Activated CD4-positive, alpha-beta T cell treated with anti-CD3 and anti-CD28 coated beads, Interleukin-2, amount 10 ng/mL, durations not matched to agents 7 days and 5 days (primary cell): ENCODE data around the gene CREM. TPM values are rescaled to one million over a fixed set of nuclear protein-coding genes. Genes with fewer than 3 reads are reported as not detected.

ENCODE experiments used
- CTCF ChIA-PET: fragments of 350-600 bp; sonication (Branson Sonifier 250); formaldehyde crosslinking; loops from one replicate; lab custom pipeline; 2021; ENCODE audit warnings: antibody characterized with exemption; lab: Charles Lee
- POLR2A ChIA-PET: fragments of 350-600 bp; sonication (Branson Sonifier 250); formaldehyde crosslinking; loops from one replicate; lab custom pipeline; 2021; ENCODE audit warnings: antibody characterized with exemption; lab: Charles Lee
- DNase-seq: peaks from one replicate; pipeline ENCODE4 v3.0.0-alpha.2; 2020
- H3K27ac Mint-ChIP-seq: one replicate; pipeline ENCODE4 v1.8.0; 2021; ENCODE audit warnings: mild to moderate bottlenecking, moderate library complexity, mixed read lengths
- H3K27me3 Mint-ChIP-seq: one replicate; pipeline ENCODE4 v1.8.0; 2021; ENCODE audit warnings: mixed read lengths
- H3K36me3 Mint-ChIP-seq: one replicate; pipeline ENCODE4 v1.8.0; 2021; ENCODE audit warnings: low read depth, mixed read lengths
- H3K4me1 Mint-ChIP-seq: one replicate; pipeline ENCODE4 v1.8.0; 2021; ENCODE audit warnings: mixed read lengths
- H3K4me3 Mint-ChIP-seq: one replicate; pipeline ENCODE4 v1.8.0; 2021; ENCODE audit warnings: mild to moderate bottlenecking, moderate library complexity, mixed read lengths
- H3K9me3 Mint-ChIP-seq: one replicate; pipeline ENCODE4 v1.8.0; 2021; ENCODE audit warnings: mixed read lengths
- total RNA-seq, 2 experiments: library from RNA; stranded (reverse); gene quantifications; one replicate each; pipeline ENCODE4 v1.2.3, GENCODE V29; 2021

Gene CREM
- total RNA-seq, 2 experiments from 2014 or later, result 48.7 to 51.6 TPM

DNA sequence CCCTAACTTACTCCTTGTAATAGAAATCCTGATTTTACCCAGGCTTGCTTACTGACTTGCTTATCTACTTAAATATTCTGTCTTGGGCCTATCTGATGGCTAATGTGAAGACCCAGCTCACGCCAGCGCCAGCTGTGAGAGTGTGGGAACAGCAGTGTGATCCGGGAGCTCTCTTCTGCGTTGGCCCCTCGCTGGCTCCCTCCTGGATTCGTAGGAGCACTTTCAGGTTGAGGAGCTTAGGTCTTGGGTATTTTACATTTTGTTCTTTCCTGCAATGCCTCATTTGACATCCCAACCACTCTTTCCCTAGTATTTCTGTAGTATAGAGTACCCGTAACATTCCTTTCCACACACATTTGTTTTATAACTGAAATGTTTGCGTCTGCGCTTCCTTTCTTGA, 51.7 kb downstream of the CREM start:
- peaks cover 23% of the 10 kb centered on the region for H3K36me3 Mint-ChIP-seq
- no peak overlapping the region for H3K27ac Mint-ChIP-seq
- no peak overlapping the region for H3K4me3 Mint-ChIP-seq
- H3K9me3 Mint-ChIP-seq, result no peaks in the 10 kb centered on the region
- H3K27me3 Mint-ChIP-seq, result no peaks in the 10 kb centered on the region
- DNase-seq, result no peak
- peaks cover 1% of the 10 kb centered on the region for H3K4me1 Mint-ChIP-seq
- ChIA-PET POLR2A (no interaction called here), CTCF (interaction anchor here (0.8 to 2.8 kb wide), 3 partner anchors 13 to 20 kb away, joined by 3 to 11 read pairs (median 6); no protein-coding TSS in a partner anchor)

DNA sequence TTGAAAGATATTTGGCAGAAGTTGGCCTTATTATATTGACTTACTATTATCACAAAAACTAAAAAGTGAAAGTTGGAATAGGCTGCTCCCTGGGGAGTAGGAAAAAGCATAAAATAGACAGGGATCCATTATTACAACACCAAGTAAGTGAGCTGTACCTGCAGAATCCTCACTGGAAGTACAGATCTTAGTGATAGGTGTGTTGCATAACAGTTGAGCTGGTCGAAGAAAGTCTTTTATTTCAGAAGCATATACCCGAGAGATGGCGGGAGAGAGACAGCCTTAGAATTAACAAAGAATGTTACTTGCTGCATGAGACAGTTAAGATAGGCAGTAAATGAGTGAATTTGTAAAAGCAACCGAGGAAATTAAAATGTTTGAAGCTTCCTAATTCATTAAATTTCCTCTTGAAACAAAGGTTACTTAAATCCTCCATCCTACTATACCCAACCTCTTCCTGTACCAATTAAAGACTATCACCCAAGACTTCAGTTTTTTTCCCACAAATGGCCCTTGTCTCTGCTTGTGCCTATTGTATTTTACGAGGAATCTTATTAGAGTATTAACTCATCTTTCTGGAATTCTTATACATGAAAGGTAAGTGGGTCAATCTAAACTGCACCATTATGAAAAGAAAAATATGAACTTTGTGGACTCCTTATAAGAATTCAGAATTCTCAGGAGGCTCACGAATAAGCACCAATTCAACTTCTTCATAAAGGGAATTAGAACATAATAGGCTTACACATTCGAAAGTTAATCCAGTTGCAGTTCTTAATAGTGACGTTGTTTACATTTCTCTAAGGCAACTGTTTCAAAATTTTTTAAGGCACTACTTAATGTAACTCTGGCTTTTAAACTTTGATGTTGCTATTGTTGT, 56.2 kb downstream of the CREM start:
- Mint-ChIP-seq H3K4me1 (peaks cover 7% of the 10 kb centered on the region), H3K36me3 (peaks cover 16% of the 10 kb centered on the region), H3K4me3 (no peak overlapping the region), H3K27ac (no peak overlapping the region), H3K9me3 (no peaks in the 10 kb centered on the region), H3K27me3 (no peaks in the 10 kb centered on the region)
- POLR2A ChIA-PET, result no interaction called here
- DNase-seq, result no peak
- CTCF ChIA-PET, result interaction anchor here (2.1 to 3.1 kb wide), 2 partner anchors 9 to 13 kb away, joined by 5 to 16 read pairs; no protein-coding TSS in a partner anchor

DNA sequence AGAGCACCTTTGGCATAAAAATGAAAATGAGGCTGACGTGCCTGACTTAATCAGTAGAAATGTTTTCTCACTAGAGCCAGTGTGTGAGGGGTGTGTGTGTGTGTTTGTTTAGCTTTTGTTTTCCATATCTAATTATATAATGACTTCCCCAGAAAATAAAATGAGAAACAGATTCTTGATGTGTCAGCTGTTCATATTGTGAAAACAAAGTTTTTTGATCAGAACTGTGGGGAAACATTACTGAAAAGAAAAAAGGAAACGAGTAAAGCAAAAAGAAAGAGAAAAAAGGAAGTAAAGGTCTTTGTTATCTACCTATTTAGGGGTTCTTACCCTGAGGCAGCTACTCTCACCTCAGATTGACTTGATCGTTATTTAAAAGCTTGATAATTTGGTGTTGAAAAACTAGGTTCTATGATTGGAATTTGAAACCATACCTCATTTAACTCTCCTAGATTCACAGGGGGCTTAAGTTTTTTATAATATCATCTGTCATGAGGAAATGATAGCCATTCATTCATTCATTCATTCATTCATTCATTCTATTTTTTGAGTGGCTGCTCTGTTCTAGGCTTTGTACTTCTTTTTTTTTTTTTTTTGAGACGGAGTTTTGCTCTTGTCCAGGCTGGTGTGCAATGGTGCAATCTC, 58.0 kb downstream of the CREM start:
- ChIA-PET POLR2A (no interaction called here), CTCF (interaction anchor here (2.2 to 3.1 kb wide), 2 partner anchors 11 to 33 kb away, joined by 4 to 16 read pairs; no protein-coding TSS in a partner anchor)
- H3K4me3 Mint-ChIP-seq, result no peak overlapping the region
- H3K36me3 Mint-ChIP-seq, result peaks cover 13% of the 10 kb centered on the region
- peaks cover 7% of the 10 kb centered on the region for H3K4me1 Mint-ChIP-seq
- no peaks in the 10 kb centered on the region for H3K27me3 Mint-ChIP-seq
- H3K27ac Mint-ChIP-seq, result peak overlapping the region; percentile 9
- no peaks in the 10 kb centered on the region for H3K9me3 Mint-ChIP-seq
- DNase-seq, result no peak

DNA sequence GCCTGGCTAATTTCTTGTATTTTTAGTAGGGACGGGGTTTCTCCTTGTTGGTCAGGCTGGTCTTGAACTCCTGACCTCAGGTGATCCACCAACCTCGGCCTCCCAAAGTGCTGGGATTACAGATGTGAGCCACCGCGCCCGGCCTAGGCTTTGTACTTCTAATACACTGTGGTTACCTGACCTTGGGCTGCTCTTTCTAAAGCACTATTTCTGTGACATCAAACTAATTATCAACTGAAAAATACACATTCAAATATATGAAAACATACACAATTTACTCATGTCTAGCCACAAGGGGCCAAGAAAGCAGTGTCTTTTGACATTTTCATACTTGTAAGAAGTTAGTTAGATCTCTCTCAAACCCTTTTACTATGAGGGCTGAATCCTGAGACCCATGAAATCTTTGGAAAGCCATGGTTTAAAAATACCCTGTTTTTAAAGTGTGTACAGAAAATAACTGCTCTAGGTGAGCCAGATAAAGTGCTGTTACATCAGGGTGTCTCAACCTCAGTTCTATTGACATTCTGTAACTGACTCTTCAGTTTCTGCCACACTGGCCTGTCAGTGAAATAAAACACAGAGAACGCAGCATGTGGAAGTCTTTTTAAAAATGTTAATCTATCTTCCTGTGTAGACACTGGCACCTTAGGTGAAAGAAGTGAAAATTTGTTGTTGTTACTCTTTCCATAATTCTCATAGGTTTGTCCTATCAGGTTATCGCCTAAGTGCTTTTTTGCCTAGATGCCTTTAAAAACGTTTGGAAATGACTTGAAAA, 58.8 kb downstream of the CREM start:
- Mint-ChIP-seq H3K36me3 (peaks cover 13% of the 10 kb centered on the region), H3K27ac (no peak overlapping the region), H3K4me1 (peaks cover 7% of the 10 kb centered on the region), H3K9me3 (no peaks in the 10 kb centered on the region), H3K4me3 (no peak overlapping the region), H3K27me3 (no peaks in the 10 kb centered on the region)
- DNase-seq, result no peak
- POLR2A ChIA-PET, result no interaction called here
- CTCF ChIA-PET, result interaction anchor here (0.8 to 2.6 kb wide), 3 partner anchors 10 to 59 kb away, joined by 3 to 15 read pairs (median 4); partner anchors contain the start of gene CREM

DNA sequence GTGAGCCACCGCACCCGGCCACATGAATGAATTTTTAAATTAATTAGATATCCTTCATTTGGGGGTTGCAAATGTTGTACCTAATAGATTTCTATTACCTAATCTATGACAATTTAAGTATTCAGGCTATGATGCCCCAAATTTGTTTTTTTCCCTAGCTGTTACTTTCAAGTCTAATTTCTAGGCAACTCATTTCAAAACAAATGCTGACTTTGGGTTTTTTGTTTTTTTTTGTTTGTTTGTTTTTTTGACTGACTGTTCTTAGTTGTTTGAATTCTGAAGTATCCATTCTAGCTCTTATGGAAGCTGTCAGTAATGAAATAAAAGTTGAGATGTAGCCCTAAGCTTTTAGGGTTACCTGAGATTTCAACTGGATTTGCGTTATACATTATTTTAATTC, 62.3 kb downstream of the CREM start:
- Mint-ChIP-seq H3K9me3 (no peaks in the 10 kb centered on the region), H3K4me3 (no peak overlapping the region), H3K4me1 (peaks cover 32% of the 10 kb centered on the region), H3K27ac (no peak overlapping the region), H3K27me3 (no peaks in the 10 kb centered on the region), H3K36me3 (peaks cover 21% of the 10 kb centered on the region)
- POLR2A ChIA-PET, result no interaction called here
- no peak for DNase-seq
- CTCF ChIA-PET, result interaction anchor here (1.0 kb wide), 1 partner anchor 17 kb away, joined by 4 read pairs; no protein-coding TSS in a partner anchor

DNA sequence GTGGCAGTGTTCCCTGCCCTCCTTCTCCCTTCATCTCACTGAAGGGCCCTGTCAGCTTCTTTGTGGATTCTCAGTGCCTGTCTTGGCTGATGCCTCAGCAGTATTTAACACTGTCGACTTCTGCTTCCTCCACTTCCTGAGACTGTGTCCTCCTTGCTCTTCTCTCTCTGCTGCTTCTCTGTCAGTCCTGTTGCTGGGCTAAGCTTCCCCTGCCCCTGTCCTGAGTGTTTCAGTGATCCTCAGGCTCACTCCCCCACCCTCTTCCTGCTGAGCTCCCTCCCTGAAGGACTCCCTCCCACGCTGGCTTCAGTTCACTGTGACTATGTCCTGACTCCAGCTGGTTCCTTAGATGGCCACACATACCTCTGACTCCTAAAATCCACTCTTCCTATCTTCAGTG, 64.9 kb downstream of the CREM start:
- H3K27ac Mint-ChIP-seq, result peak overlapping the region; percentile 79
- POLR2A ChIA-PET, result interaction anchor here (0.8 kb wide), 1 partner anchor 25 kb away, joined by 4 read pairs; no protein-coding TSS in a partner anchor
- no peaks in the 10 kb centered on the region for H3K9me3 Mint-ChIP-seq
- H3K4me1 Mint-ChIP-seq, result peaks cover 44% of the 10 kb centered on the region
- peaks cover 21% of the 10 kb centered on the region for H3K36me3 Mint-ChIP-seq
- no peak for DNase-seq
- H3K27me3 Mint-ChIP-seq, result no peaks in the 10 kb centered on the region
- CTCF ChIA-PET, result interaction anchor here (0.6 to 14.2 kb wide), 13 partner anchors 8 to 67 kb away, joined by 3 to 130 read pairs (median 4); partner anchors contain the start of gene CREM
- H3K4me3 Mint-ChIP-seq, result no peak overlapping the region

DNA sequence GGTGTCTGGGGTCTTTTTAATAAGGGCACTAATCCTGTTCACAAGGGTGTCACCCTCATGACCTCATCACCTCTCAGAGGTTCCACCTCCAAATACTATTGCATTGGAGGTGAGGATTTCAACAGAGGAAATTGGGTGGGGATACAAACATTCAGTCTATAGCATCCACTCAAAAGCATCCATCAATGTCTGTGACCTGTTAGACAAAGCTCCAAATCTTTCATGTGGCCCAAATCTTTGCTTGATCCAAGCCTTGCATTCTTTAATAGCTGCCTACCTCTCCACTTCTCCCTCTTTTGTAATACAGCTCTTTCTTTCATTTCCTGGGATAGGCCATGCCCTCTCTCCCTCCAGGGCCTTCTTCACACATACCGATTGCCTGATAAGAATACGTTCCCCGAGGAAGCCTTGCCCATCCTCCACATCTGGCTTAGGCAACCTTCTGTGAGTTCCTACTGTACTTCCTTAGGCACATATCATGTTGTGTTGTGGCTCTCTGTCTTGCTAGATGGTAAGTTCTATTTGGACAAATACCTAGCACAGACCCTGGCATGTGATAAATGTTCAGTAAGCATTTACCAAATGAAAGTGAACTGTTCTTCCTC, 66.1 kb downstream of the CREM start:
- Mint-ChIP-seq H3K36me3 (peaks cover 21% of the 10 kb centered on the region), H3K9me3 (no peaks in the 10 kb centered on the region), H3K4me3 (no peak overlapping the region), H3K27ac (no peak overlapping the region), H3K4me1 (peaks cover 46% of the 10 kb centered on the region), H3K27me3 (no peaks in the 10 kb centered on the region)
- POLR2A ChIA-PET, result no interaction called here
- DNase-seq, result no peak
- CTCF ChIA-PET, result interaction anchor here (1.1 to 14.2 kb wide), 11 partner anchors 10 to 66 kb away, joined by 3 to 130 read pairs (median 4); partner anchors contain the start of gene CREM

DNA sequence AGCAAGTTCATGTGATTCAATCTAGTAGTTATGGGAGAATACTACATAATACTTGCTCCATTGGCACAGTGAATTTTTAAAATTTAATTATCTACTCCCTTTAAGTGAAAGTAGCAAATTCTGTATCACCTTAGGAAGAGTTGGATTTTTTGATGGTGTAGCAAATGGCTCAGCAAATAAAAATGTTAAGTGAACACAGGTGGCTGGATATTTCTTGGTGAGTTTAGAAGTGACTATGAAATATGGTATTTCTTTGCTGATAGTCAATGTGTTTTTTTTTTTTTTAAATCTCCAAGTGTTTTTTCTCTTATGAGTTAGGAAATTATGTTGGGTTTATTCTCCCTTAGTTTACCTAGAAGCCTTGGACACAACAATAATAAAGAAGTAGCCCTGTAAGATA, 67.8 kb downstream of the CREM start:
- Mint-ChIP-seq H3K4me3 (no peak overlapping the region), H3K27me3 (no peaks in the 10 kb centered on the region), H3K27ac (peak overlapping the region; percentile 100), H3K9me3 (no peaks in the 10 kb centered on the region), H3K36me3 (peaks cover 26% of the 10 kb centered on the region), H3K4me1 (peaks cover 53% of the 10 kb centered on the region)
- DNase-seq, result no peak
- ChIA-PET CTCF (interaction anchor here (1.7 to 14.2 kb wide), 8 partner anchors 7 to 74 kb away, joined by 8 to 130 read pairs (median 16); partner anchors contain the start of gene CREM), POLR2A (interaction anchor here (3.0 kb wide), 1 partner anchor 67 kb away, joined by 39 read pairs; the partner anchor contains the start of gene CREM)

DNA sequence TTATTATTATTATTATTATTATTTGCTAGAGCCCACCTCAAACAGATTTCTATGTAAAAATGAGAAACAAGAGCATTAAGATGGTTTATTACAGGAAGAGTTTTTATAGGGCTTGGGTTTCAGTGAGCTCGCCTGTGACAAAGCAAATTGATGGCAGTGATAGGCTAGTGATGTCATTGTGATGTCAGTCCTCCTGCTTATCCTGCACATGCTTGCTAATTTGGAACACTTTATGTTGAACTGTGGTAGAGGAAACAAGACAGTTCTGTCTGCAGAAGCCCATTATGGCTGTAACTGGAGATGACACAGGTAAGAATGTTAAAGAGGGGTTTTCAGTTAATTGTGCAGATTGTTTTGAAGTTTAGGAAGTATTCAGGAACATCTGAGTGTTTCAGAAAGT, 68.3 kb downstream of the CREM start:
- Mint-ChIP-seq H3K36me3 (peaks cover 26% of the 10 kb centered on the region), H3K27me3 (no peaks in the 10 kb centered on the region), H3K4me3 (peak overlapping the region; percentile 84), H3K4me1 (peaks cover 53% of the 10 kb centered on the region), H3K27ac (peak overlapping the region; percentile 100), H3K9me3 (no peaks in the 10 kb centered on the region)
- peak; percentile 50 for DNase-seq
- CTCF ChIA-PET, result interaction anchor here (1.7 to 14.2 kb wide), 12 partner anchors 8 to 74 kb away, joined by 8 to 130 read pairs (median 16); partner anchors contain the start of gene CREM
- POLR2A ChIA-PET, result interaction anchor here (0.9 to 3.0 kb wide), 5 partner anchors 10 to 75 kb away, joined by 3 to 39 read pairs (median 7); partner anchors contain the start of gene CREM

DNA sequence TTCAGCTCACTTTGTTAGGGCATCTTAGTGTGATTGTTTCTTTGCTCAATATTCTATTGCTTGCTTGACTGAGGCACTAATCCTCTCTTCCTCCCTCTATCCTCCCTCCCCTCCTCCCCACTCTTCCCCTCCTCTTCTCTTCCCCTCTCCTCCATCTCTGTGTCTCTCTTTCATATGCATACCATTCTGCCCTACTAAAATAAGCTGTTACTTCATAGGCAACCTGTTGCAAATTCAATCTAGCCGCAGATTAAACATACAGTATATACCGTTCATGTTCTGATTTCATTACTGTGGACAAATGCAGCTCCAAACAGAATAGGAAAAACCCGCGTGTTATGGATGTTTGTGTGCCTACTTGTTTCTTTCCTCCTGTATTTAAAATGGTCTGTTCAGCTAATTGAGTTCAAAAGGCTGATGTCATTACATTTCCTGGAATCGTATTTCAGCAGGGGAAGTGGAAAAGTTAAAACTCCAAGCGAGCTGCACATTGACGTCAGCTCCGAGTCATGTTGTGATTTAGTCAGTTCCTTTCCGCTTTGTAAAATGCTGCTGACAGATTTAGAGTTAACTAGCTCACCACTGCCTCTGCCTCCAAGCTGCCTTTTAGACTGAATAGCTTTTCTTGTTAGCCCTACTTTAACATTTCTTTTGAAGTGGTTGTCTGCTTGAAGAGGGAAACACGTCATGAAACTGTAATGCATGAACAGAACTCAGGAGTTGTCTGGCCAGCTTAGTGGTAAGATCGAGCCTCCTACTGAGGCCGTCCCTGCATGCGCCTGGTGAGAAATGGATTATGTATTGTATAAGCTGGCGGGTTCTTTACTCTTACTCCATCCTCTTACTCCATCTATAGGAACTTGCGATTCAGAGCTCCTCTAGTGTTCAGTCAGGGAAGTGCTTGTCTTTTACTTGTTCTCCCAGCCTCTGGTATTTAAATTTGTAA, 69.0 kb downstream of the CREM start:
- Mint-ChIP-seq H3K9me3 (no peaks in the 10 kb centered on the region), H3K36me3 (peaks cover 24% of the 10 kb centered on the region), H3K27me3 (no peaks in the 10 kb centered on the region), H3K4me3 (peak overlapping the region; percentile 84), H3K27ac (peak overlapping the region; percentile 100), H3K4me1 (peaks cover 59% of the 10 kb centered on the region)
- ChIA-PET POLR2A (interaction anchor here (0.6 to 3.0 kb wide), 8 partner anchors 9 to 133 kb away, joined by 3 to 39 read pairs (median 6); partner anchors contain the start of gene CREM), CTCF (interaction anchor here (0.6 to 14.2 kb wide), 25 partner anchors 9 to 218 kb away, joined by 3 to 130 read pairs (median 9); partner anchors contain the start of genes CREM and CUL2)
- peak; percentile 86 for DNase-seq
